GM12801 (cell line): Measurements from ENCODE around the gene TNS3.

Experiments
- TF ChIP-seq, protein P1 (sequence below): IDR thresholded peaks from one replicate; pipeline ENCODE4 v1.5.1; 2011; ENCODE audit warnings: control low read depth; ENCODE audit not compliant: insufficient read length; ENCODE audit errors: extremely low read depth

The TNS3 gene

DNA sequence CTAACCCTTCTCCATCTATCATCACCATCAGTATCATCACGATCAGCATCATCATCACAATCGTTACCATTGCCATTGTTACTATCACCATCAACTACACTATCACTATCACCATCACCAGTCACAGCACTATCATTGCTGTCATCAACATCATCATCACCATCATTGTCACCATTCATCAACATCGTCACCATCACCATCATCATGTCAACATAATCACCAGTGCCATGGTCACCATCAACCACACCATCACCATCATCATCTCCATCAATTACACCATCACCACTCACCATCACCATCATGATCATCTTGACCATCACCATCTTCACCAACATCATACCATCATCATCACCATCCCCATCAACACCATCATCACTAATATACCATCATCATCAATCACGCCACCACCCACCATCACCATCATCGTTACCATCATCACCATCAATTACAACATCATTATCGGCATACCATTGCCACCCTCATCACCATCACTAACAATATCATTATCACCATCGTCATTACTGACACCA is 66.5 kb downstream of the TNS3 start:
- TF ChIP-seq, protein P1, sequence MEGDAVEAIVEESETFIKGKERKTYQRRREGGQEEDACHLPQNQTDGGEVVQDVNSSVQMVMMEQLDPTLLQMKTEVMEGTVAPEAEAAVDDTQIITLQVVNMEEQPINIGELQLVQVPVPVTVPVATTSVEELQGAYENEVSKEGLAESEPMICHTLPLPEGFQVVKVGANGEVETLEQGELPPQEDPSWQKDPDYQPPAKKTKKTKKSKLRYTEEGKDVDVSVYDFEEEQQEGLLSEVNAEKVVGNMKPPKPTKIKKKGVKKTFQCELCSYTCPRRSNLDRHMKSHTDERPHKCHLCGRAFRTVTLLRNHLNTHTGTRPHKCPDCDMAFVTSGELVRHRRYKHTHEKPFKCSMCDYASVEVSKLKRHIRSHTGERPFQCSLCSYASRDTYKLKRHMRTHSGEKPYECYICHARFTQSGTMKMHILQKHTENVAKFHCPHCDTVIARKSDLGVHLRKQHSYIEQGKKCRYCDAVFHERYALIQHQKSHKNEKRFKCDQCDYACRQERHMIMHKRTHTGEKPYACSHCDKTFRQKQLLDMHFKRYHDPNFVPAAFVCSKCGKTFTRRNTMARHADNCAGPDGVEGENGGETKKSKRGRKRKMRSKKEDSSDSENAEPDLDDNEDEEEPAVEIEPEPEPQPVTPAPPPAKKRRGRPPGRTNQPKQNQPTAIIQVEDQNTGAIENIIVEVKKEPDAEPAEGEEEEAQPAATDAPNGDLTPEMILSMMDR, result no peak

DNA sequence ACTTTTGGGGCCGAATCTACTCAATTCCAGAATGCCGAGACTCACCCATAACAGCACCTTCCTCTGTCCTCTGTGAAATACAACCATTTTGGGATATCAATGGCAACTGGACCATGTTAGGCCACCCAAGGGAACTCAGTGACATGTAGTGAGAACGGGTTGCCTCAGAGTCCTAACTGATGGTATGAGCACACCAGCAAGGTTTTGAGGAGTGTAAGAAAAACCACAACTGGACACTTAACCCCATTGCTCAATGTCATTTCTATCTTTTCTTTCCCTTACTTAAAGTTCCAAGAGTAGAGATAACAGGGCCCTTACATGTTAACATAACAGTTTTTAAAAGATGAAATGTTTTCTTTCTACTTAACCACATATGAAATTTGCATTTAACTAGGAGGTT is 67.1 kb downstream of the TNS3 start:
- TF ChIP-seq, protein P1, result no peak

DNA sequence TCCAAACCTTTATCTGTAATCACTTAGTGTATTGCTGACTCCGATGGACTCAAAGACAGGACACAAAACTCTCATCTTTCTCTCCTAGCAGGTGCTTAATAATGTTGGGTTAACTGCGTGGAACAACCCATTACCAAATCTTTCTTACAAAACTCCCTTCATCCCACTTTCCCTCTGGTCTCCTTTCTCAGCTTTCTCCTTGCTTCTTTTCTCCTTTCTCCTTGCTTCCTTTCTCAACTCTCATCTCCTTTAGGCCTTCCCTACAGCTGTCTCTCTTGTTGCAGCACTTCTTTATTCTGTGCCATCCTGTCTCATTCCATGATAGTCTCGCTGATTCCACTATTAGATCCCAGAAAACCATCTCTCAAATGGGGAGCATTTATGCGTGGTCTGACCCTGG is 67.5 kb downstream of the TNS3 start:
- TF ChIP-seq, protein P1, result no peak

DNA sequence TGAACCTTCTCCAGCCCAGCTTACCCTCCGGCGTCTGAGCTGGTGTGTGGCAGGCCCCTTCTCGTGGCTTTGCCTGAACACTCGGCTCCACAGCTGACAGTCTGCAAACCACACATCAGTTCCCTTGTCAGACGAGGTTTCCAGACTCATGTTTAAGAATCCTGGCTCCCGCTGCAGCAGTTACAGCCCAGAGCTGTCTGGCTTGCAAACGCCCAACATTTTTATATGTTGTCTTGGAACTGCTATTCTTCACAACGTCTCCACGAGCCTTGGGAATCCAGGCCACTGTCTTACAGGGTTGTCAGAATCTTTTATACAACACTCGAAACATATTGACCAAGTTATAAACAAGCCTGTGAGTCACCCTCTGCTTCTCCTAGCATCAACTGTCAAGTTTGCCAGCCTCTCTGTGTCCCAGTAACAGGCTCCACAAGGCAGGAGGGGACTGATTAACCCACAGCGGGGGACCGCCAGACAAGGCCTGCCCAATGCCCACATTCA is 68.1 kb downstream of the TNS3 start:
- TF ChIP-seq, protein P1, result no peak

DNA sequence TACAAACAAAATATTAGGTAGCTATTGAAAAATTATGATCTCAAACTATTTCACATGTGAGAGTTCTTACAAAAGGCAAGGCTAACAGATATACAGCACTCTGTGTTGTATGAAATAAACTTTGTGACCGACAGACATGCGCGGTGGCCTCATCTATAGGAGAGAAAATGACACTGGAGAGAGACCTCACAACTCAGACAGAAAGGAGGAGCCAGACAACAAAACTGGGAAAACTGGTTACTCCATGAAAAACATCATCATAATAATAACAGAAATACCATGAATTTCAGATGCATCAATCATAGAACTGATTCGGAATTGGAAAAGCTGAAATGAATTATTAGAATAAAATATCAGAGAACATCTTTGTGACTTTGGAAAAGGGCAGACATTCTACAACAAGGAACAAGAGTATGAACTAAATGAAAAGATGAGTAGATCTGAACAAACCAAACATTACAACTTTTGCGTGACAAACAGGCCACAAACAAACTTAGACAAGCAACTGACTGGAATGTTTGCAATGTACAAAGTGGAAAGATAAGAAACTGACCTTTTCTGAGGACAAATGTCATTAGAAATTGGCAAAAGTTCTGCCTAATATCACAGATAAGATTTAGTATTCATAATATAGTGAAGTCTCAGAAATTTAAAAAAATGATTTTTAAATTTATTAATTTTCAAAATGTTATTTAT is 69.3 kb downstream of the TNS3 start:
- TF ChIP-seq, protein P1, result no peak

DNA sequence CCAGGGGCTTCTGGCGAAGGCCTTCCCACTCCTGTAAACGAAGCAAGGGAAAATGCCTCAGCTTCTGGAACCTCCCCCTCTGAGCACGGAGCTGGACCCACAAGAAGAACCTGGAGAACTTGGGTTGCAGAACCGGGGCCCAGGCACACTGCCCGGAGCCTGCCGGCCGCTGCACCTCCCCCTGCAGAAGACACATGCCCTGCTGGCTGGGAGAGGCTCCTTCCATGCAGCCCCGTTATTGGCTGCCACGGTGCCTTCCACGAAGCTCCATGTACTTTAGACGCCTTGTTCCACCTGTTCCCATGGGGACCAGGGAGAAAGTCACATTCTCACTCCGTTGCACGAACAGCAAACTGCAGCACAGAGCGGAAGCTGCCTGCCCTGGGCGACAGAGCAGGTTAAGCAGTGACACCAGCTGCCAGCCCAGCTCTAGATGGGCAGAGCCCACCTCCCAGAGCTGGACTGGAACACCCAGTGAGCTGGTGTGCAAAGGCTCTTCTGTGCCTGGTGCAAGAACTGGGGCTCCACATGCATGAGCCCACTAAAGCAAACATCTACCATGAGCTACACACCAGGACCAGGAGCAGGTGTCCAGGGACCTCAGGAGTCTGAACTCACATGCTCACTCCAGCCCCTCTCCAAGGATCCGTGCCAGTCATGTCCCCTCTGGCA is 70.1 kb downstream of the TNS3 start:
- TF ChIP-seq, protein P1, result no peak

DNA sequence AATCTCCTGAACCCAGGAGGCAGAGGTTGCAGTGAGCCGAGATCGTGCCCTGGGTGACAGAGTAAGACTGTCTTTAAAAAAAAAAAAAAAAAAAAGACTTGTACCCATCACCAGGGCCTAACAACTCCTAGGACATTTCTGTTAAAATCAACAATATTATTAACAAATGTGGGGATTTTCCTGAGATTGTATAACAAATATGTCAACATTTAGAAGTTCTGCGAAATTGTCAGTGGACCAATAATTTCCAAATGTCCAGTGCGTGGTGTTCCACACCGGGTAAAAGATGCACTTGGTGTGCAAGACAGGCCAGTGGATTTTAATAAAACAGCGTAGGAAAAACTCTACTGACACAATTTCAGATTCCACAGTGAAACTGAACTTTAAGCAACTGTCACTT is 71.1 kb downstream of the TNS3 start:
- TF ChIP-seq, protein P1, result no peak
